Suppressor macrophage (primary cell): ENCODE data around the gene SKAP1.
"Not testable (repeated sequence)": the region's sequence is repeated elsewhere in the genome, so short reads cannot be mapped to it uniquely, and the experiment has no call there.

ENCODE experiments used
- DNase-seq, 4 experiments: peaks; one replicate each; pipeline ENCODE4 v3.0.0-alpha.2; 2020 to 2022

SKAP1 gene

GRCh38 chr17:48368352-48368908, 61.6 kb downstream of the SKAP1 start:
- no peak for DNase-seq

DNA sequence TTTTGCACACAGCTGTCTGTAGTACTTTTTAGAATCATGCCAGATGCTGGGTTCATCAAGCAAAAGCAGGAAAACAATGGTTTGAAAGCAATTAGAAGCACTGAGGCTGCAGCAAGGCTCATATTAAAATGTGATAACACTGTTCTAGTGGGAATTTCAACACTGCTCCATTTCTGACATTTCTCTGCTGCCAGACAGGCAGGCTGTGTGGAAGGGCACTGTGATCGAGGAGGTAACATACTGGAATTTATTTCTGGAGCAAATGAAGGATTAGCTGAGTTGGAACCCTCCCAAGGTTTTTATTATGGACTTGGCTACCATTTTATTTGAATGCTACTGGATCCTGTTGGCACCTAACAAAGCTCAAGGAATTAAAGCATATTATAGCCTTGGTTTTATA, 66.9 kb downstream of the SKAP1 start:
- DNase-seq: no peak

DNA sequence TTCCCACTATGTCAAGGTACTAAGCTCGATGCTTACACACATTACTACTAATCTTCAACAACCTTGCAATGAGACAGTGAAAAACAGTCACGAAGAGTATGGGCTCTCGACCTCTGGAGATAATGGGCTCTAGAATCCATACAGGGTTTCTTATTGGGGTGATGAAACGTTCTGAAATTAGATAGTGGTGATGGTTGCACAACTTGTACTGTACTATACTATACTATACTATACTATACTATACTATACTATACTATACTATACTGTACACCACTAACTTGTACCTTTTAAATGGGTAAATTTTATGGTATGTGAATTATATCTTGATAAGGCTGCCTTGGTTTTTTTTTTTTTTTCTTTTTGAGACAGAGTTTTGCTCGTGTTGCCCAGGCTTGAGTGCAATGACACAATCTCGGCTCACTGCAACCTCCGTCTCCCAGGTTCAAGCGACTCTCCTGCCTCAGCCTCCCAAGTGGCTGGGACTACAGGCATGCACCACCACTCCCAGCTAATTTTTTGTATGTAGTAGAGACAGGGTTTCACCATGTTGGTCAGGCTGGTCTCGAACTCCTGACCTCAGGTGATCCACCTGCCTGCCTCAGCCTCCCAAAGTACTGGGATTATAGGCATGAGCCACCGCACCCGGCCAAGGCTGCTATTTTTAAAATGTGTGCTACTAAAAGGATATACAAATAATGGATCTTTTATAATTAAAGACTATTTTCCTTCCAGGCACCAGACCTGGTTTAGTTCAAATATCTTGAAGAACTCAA, 69.0 kb downstream of the SKAP1 start:
- DNase-seq: not testable (repeated sequence)

DNA sequence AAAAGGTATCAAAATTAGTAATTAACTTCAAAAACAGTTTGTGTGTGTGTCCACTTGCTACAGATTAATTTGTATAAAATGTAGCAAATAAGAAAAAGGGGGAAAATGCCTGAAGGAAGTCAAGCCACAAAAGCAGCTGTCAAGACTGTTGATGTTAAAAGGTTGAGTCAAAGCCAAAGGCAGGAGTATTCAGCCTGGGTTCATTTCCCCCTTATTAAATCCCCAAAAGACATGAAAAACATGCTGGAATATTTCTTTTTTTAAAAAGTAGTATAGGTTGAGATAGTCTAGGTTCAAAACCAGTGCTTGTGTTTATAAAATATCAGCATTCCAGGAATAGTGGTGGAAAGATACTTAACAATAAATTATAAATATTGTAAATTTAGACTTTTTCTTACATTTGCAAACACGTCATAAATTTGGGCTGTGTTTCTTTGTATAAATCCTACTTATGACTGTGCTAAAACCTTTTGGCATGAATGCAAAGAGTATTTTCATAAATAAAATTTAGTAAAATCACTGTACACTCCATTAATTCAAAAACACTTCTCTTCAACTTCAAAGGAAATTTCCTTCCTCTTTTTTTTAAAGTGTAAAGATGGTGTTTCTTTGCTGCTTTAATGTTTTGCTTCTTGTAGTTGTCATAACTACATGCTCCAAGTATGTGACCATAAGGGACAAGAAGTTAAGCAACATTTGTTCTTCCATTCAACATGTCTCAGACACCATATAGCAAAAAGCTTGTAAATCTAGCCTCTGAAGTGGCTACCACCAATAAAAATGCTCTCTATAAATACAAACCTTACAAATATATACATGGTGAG, 72.0 kb downstream of the SKAP1 start:
- DNase-seq: peak in 2 of 4 experiments; percentile 3 to 15

- DNase-seq: no peak
Measured at GRCh38 chr17:48356866-48357265, 73.1 kb downstream of the SKAP1 start.

- DNase-seq: no peak
Measured at GRCh38 chr17:48352630-48353029, 77.4 kb downstream of the SKAP1 start.

DNA sequence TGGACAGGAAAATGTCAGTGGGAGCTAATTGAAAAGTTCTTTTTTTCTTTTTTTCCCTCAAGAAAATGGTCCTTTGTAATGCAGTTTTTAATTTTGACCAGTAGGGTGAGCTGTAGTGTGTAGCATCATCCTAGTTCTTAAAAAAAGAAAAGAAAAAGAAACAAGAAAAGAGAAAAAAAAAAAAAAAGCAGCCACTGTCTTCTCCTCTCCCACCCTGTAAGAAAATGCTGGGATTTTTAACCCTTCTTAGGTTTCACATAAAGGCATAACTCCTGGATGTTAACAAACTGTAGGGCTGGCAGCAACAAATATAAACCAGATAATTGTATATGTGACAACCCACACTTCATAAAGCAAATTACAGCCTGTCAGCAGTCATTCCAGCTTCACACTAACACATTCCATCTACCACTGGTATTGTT, 78.1 kb downstream of the SKAP1 start:
- peak; percentile 8 to 55 (median 22) for DNase-seq

DNA sequence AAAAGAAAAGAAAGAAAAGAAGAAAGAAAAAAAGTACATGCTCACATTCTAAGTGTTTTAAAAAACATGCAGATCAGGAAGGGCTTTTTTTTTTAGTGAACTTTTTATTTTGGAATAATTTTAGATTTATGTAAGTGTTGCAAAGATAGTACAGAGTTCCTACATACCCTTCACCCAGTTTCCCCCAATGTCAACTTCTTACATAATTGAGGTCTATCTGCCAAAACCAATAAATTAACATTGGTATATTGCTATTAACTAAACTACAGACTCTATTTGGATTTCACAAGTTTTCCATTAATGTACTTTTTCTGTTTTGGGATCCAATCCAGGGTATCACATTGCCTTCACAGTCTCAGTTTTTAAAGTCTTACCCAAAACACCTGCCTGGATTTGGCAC, 81.7 kb downstream of the SKAP1 start:
- DNase-seq: no peak

GRCh38 chr17:48347177-48347576, 82.8 kb downstream of the SKAP1 start:
- DNase-seq: no peak

GRCh38 chr17:48344251-48344650, 85.8 kb downstream of the SKAP1 start:
- no peak for DNase-seq

DNA sequence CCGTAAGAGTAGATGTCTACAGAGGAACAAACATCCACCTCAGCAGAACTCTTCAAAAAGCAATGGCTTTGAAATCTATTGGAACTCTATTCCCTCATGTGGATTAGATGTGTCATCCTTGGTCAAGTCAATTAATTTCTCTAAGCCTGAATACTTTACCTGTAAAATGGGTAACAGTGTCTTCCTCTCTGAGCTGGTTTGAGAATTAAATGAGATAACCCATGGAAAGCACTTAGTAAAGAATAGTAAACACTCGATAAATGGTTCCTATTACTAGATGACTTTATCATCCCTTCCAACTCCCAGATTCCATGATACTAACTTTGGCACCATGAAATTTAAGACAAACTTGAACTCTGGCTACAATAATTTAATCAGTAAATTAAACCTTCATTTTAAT, 89.1 kb downstream of the SKAP1 start:
- no peak for DNase-seq

DNA sequence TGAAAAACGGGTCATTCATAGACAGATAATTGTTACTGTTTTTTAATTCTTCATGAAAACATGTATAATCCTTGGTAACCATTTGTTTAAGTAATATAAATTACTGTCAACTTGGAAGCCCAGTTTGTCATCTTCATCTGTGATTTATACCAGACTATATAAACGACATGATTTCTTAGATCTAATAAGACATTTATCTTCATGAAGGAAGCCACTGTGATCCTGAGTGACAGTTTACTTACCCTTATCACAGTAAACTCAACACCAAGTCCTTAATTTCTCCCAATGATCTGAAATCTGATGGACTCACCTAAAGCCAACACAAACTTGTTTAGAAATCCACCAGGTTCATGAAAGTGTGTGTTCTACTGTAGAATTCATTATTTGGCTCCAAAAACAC, 91.3 kb downstream of the SKAP1 start:
- no peak for DNase-seq

- not testable (repeated sequence) for DNase-seq
Measured at GRCh38 chr17:48337903-48338302, 92.1 kb downstream of the SKAP1 start.

DNA sequence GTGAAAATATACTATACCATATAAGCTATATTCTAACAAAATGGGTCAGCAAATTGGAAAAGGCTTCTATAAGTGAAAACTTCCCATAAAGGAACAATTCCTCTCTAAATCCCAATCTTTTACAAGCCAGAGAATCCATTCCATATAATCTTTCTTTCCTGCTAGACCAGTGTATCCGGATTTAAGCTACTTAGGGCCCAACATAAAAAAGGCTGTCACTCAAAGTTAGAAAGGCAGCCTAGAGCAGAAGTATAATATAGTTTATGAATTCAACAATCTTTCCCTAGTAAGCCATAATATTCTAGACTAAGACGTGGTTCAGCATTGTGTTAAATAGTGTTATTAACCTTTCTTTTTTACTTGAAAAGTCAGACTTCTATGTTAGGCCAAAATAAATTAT, 93.0 kb downstream of the SKAP1 start:
- no peak for DNase-seq

DNA sequence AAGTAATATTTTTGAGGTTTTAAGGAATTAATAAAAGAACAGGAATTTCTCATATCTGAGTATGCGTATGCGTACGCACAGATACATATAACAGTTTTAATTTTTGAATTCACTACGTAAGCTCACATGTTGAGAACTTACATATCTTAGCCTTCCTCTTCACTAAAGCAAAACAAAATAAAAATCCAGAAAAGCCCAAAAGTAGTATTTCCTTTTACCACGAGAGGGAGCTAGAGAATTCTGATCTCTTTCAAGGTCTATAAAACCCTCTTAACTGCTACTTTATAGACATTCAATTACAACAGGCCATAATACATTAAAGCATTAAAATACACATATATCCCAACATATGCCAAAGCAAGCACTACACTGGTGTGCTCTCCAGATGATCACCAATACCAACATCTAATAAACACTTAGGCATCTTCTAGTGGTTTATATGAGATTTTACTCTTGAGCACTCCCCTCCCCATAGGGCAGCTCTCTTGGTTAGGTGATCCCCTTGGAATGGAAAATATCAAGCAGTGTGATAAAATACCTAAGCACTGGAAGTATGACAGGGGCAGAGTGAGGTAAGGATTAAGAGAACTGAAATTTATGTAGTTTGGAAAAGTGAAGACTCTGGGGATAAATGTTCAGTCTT, 94.0 kb downstream of the SKAP1 start:
- peak; percentile 43 to 75 (median 66) for DNase-seq

DNA sequence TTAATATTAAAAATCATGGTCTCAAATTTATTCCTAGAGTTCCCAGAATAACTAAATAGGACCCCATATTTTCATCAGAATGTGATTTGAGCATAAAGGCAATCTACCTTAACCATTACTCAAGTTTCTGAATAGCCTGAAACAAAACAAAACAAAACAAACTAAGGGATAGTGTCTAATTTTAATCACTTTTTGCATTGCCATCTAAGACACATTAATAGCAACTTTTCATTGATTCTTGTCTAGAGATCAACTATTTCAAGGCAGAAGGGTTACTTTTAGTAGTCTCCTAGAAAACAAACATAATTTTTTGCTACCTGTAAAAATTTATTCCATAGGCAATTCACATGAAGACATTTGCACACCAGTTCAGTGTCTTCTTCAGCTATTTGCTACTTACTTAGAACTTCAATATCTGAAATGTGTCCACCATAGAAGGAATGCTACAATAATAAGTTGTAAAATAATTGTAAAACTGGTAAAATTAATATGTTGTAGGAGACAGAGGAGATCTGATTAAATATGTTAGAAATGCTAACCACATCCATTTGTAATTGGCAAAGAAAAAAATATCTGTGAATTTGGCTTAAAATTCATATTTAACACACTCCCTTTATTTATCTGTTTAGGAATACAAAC, 94.7 kb downstream of the SKAP1 start:
- no peak for DNase-seq

DNA sequence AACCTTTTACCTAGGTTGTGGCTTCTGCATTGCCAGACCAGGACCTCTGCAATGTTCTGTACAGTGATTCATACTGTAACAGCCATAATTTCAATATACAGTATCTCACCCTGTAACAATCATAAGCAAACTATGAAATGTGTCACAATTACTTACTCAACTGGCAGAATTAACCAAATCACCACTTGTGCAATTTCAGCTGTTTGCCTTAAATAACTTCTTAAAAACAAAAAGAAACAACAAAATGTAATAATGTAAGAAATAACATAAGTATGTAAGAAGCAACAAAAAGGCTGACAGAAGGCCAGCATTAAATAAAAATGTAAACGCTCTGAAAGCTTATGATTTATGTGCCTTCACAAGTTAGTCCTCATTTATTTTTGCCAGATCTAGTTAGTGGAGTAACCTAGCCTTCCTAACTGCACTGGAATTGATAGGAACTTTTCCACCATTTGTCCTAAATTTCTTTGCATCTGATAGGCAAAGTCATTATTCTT, 96.9 kb downstream of the SKAP1 start:
- DNase-seq: peak in 1 of 4 experiments; percentile 2

DNA sequence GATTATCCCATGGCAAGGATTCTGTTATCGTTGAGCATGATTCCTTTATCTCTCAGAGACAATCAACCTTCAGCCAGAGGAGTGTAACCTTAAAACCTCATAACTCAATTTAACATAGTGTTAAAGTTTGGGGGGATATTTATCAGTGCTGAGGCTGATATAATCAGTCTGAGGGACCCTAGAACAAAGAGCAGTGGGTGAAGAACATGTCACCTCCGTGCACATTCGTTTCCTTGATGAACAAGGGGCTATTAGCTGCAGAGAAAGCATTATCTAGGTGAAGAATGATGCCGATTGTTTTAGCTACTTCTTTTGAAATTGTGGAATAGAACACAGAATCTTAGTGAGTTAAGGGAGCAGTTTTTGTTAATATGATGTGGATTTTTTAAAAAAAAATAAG, 99.1 kb downstream of the SKAP1 start:
- no peak for DNase-seq

GRCh38 chr17:48330421-48330820, 99.6 kb downstream of the SKAP1 start:
- DNase-seq: no peak

DNA sequence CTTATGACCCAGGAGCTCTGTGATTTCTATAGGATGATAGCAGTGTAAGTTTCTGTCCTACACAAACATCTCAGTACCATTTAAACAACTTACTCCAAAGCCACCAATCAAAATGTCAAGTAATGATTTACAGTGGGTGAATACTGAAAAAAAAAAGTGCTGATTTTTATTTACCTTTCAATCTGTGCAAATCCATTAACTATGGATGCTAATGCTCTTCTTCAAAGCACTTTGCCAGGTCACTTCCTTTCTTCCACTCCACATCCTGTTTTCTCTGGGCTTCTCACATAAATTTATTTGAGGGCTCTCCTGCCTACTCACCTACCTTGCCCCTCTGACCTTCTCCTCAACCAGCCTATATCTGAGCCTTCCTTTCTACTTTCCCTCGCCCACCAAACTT, 101.6 kb downstream of the SKAP1 start:
- no peak for DNase-seq

GRCh38 chr17:48326310-48326709, 103.7 kb downstream of the SKAP1 start:
- DNase-seq: no peak

DNA sequence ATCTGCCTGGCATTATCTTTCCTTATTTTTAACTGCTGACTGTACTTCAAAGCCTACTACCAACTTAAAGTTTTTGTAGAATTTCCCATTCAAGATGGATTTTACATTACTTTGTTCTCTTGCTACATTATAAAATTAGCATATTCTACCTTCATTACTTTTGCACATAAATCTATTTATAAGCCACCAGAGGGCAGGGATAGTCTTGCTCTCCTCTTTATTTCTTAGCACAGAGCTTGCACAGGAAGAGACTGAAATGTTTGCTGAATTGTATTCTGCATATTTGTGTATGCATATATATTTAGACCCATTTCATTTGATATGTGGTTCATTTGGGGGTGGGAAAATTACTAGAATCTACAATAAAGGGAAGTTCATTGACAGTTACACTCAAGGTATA, 108.0 kb downstream of the SKAP1 start:
- DNase-seq: peak in 1 of 4 experiments; percentile 1
